22Rv1 (cell line): ENCODE data around the gene CXXC1.

Experiments
- CTCF ChIP-seq: fragments of 450-650 bp; IDR thresholded peaks from 2 replicates; pipeline ENCODE4 v1.5.1; 2017; ENCODE audit warnings: mild to moderate bottlenecking
- ZFX ChIP-seq: fragments of 450-650 bp; IDR thresholded peaks from 2 replicates; pipeline ENCODE4 v1.6.1; 2017; ENCODE audit warnings: antibody characterized with exemption, borderline replicate concordance

- no peak for TF ChIP-seq CTCF
- no peak for TF ChIP-seq ZFX
Observed at GRCh38 chr18:50307400-50307737, 19.9 kb upstream of the CXXC1 start.
